ENCODE data around the gene VSTM2A.

VSTM2A gene

GRCh38 chr7:54559401-54559800 lies 17.2 kb downstream of the VSTM2A start:
- H3K9me3 ChIP-seq (ENCODE audit: control insufficient read depth, low read length), result no peaks in the 10 kb centered on the region
- no peak overlapping the region for H4K8ac ChIP-seq (ENCODE audit: low read length)
- no peak overlapping the region for H2BK12ac ChIP-seq (ENCODE audit: low read length in 2 of 2)
- no peak overlapping the region for H3K9ac ChIP-seq (ENCODE audit: low read length)
- H3K27ac ChIP-seq (ENCODE audit: low read length, poor library complexity, severe bottlenecking), result no peak overlapping the region
- H3K36me3 ChIP-seq (ENCODE audit: control insufficient read depth in 1 of 2, insufficient read depth in 2 of 2, low read depth in 1 of 2, low read length in 2 of 2), result no peaks in the 10 kb centered on the region
- H2BK5ac ChIP-seq (ENCODE audit: low read depth, low read length, poor library complexity, severe bottlenecking), result no peak overlapping the region
- no peak overlapping the region for H3K4ac ChIP-seq (ENCODE audit: low read depth in 1 of 2, low read length in 2 of 2)
- no CpG with 5 or more reads among the region's 1 CpG for WGBS
- no peak overlapping the region for H3K14ac ChIP-seq (ENCODE audit: low read length in 2 of 2)
- H2AFZ ChIP-seq (ENCODE audit: low read depth, low read length), result no peak overlapping the region
- H3K18ac ChIP-seq (ENCODE audit: low read depth in 1 of 2, low read length in 2 of 2), result no peak overlapping the region
- no peak overlapping the region for H2BK15ac ChIP-seq (ENCODE audit: low read depth, poor library complexity, severe bottlenecking)
- no peak overlapping the region for H4K91ac ChIP-seq (ENCODE audit: low read length)
- no peak overlapping the region for H3K23ac ChIP-seq (ENCODE audit: low read length in 2 of 2)
- H3K27me3 ChIP-seq (ENCODE audit: control insufficient read depth in 1 of 2, insufficient read depth in 1 of 2, low read length in 2 of 2), result no peaks in the 10 kb centered on the region
- no peak overlapping the region for H3K4me2 ChIP-seq (ENCODE audit: low read length, poor library complexity, severe bottlenecking)
- no peaks in the 10 kb centered on the region for H3K79me1 ChIP-seq (replicated peaks; ENCODE audit: low read length, poor library complexity, severe bottlenecking)
- no peaks in the 10 kb centered on the region for H3K4me1 ChIP-seq (ENCODE audit: control insufficient read depth, insufficient read depth, low read depth, low read length)
- no peak for DNase-seq
- no peak overlapping the region for H3K4me3 ChIP-seq (ENCODE audit: insufficient read depth in 1 of 2, low read depth in 1 of 2, low read length in 2 of 2)
- H2AK5ac ChIP-seq (ENCODE audit: low read length, severe bottlenecking), result no peak overlapping the region
- no peak overlapping the region for H2BK120ac ChIP-seq (ENCODE audit: low read depth, low read length)

DNA sequence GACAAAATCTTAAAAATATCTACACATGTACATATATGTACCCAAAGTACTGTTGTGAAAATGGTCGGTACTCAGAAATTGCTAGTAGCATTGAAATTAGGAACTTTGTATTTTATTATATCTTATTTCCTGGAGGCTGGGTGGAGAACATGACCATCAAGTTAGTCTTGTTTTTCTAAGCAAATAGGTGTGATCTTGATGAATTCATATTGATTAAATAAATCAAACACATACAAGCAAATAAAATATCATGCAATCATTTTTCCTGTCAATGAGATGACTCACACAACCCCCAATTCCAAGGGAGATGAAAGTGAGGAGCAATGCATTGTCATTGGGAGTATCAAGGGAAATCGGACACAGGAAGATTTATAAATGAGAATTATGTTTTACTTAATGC lies 18.0 kb downstream of the VSTM2A start:
- Histone ChIP-seq H3K18ac (ENCODE audit: low read depth in 1 of 2, low read length in 2 of 2) (no peak overlapping the region), H2AFZ (ENCODE audit: low read depth, low read length) (no peak overlapping the region), H4K8ac (ENCODE audit: low read length) (no peak overlapping the region), H2BK120ac (ENCODE audit: low read depth, low read length) (no peak overlapping the region), H3K79me1 (replicated peaks; ENCODE audit: low read length, poor library complexity, severe bottlenecking) (no peaks in the 10 kb centered on the region), H2BK12ac (ENCODE audit: low read length in 2 of 2) (no peak overlapping the region), H4K91ac (ENCODE audit: low read length) (no peak overlapping the region), H3K27ac (ENCODE audit: low read length, poor library complexity, severe bottlenecking) (no peak overlapping the region), H3K4me1 (ENCODE audit: control insufficient read depth, insufficient read depth, low read depth, low read length) (no peaks in the 10 kb centered on the region), H3K4me2 (ENCODE audit: low read length, poor library complexity, severe bottlenecking) (no peak overlapping the region), H3K23ac (ENCODE audit: low read length in 2 of 2) (no peak overlapping the region), H2AK5ac (ENCODE audit: low read length, severe bottlenecking) (no peak overlapping the region), H2BK15ac (ENCODE audit: low read depth, poor library complexity, severe bottlenecking) (no peak overlapping the region), H3K36me3 (ENCODE audit: control insufficient read depth in 1 of 2, insufficient read depth in 2 of 2, low read depth in 1 of 2, low read length in 2 of 2) (no peaks in the 10 kb centered on the region), H2BK5ac (ENCODE audit: low read depth, low read length, poor library complexity, severe bottlenecking) (no peak overlapping the region), H3K4me3 (ENCODE audit: insufficient read depth in 1 of 2, low read depth in 1 of 2, low read length in 2 of 2) (no peak overlapping the region), H3K4ac (ENCODE audit: low read depth in 1 of 2, low read length in 2 of 2) (no peak overlapping the region), H3K9me3 (ENCODE audit: control insufficient read depth, low read length) (no peaks in the 10 kb centered on the region), H3K14ac (ENCODE audit: low read length in 2 of 2) (no peak overlapping the region), H3K27me3 (ENCODE audit: control insufficient read depth in 1 of 2, insufficient read depth in 1 of 2, low read length in 2 of 2) (no peaks in the 10 kb centered on the region), H3K9ac (ENCODE audit: low read length) (no peak overlapping the region)
- no peak for DNase-seq
- WGBS, result no CpG with 5 or more reads among the region's 2 CpGs

DNA sequence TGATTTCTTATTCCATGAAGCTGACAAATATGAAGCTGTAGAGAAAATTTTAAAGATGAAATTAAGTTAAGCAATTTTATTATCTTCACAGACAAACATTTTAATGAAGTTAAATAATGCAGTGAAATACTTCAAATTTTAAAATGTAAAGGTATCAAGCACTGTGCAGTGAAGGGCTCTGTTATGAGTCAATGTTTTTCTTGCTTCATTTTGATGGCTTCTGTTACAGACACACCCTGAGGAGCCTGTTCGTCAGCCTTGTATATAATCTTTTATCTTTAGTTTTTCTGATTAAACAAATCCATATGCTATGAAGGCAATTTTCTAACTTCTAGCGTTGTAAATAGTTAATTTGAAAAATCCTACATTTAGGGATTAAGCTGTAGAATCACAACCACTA lies 18.5 kb downstream of the VSTM2A start:
- no peak overlapping the region for H3K23ac ChIP-seq (ENCODE audit: low read length in 2 of 2)
- no peaks in the 10 kb centered on the region for H3K36me3 ChIP-seq (ENCODE audit: control insufficient read depth in 1 of 2, insufficient read depth in 2 of 2, low read depth in 1 of 2, low read length in 2 of 2)
- H3K18ac ChIP-seq (ENCODE audit: low read depth in 1 of 2, low read length in 2 of 2), result no peak overlapping the region
- H3K4me3 ChIP-seq (ENCODE audit: insufficient read depth in 1 of 2, low read depth in 1 of 2, low read length in 2 of 2), result no peak overlapping the region
- no peak overlapping the region for H3K27ac ChIP-seq (ENCODE audit: low read length, poor library complexity, severe bottlenecking)
- no peak overlapping the region for H2BK12ac ChIP-seq (ENCODE audit: low read length in 2 of 2)
- DNase-seq, result no peak
- H3K4ac ChIP-seq (ENCODE audit: low read depth in 1 of 2, low read length in 2 of 2), result no peak overlapping the region
- H4K8ac ChIP-seq (ENCODE audit: low read length), result no peak overlapping the region
- H3K4me1 ChIP-seq (ENCODE audit: control insufficient read depth, insufficient read depth, low read depth, low read length), result no peaks in the 10 kb centered on the region
- H2AFZ ChIP-seq (ENCODE audit: low read depth, low read length), result no peak overlapping the region
- no peaks in the 10 kb centered on the region for H3K27me3 ChIP-seq (ENCODE audit: control insufficient read depth in 1 of 2, insufficient read depth in 1 of 2, low read length in 2 of 2)
- H3K9ac ChIP-seq (ENCODE audit: low read length), result no peak overlapping the region
- H3K14ac ChIP-seq (ENCODE audit: low read length in 2 of 2), result no peak overlapping the region
- H2BK120ac ChIP-seq (ENCODE audit: low read depth, low read length), result no peak overlapping the region
- H4K91ac ChIP-seq (ENCODE audit: low read length), result no peak overlapping the region
- no peak overlapping the region for H2AK5ac ChIP-seq (ENCODE audit: low read length, severe bottlenecking)
- no peaks in the 10 kb centered on the region for H3K79me1 ChIP-seq (replicated peaks; ENCODE audit: low read length, poor library complexity, severe bottlenecking)
- no peaks in the 10 kb centered on the region for H3K9me3 ChIP-seq (ENCODE audit: control insufficient read depth, low read length)
- WGBS, result no CpG with 5 or more reads among the region's 2 CpGs
- H2BK5ac ChIP-seq (ENCODE audit: low read depth, low read length, poor library complexity, severe bottlenecking), result no peak overlapping the region
- H2BK15ac ChIP-seq (ENCODE audit: low read depth, poor library complexity, severe bottlenecking), result no peak overlapping the region
- H3K4me2 ChIP-seq (ENCODE audit: low read length, poor library complexity, severe bottlenecking), result no peak overlapping the region

DNA sequence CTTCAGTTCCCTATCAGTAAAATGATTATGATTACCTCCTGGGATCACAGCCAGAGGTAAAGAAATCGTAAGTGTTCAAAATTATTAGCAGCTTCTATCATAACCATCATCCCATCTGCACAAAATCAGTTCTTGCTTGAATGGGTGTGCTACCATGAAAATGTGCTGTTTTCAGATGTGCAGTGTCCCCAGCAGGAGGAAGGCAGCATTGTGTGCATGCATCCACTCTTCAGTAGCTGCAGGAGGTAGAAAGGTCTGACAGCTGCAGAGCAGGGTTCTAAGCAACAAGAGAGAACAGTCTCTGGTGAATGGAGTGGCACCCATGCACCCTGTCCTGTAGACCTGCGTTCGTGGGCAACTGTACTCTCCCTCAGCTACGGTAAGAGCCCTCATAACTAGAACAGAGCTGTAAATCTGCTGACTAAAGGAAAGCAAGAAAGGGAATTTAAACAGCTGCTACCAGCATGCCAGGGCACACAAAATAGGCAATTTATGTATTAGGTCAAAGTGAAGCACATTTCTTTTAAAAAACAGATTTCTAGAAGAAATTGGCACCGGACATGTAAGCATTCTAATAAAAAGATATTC lies 21.2 kb downstream of the VSTM2A start:
- no peak for DNase-seq
- no peaks in the 10 kb centered on the region for H3K27me3 ChIP-seq (ENCODE audit: control insufficient read depth in 1 of 2, insufficient read depth in 1 of 2, low read length in 2 of 2)
- no peak overlapping the region for H2AFZ ChIP-seq (ENCODE audit: low read depth, low read length)
- no peak overlapping the region for H2BK12ac ChIP-seq (ENCODE audit: low read length in 2 of 2)
- H4K91ac ChIP-seq (ENCODE audit: low read length), result no peak overlapping the region
- H3K4me2 ChIP-seq (ENCODE audit: low read length, poor library complexity, severe bottlenecking), result no peak overlapping the region
- H2AK5ac ChIP-seq (ENCODE audit: low read length, severe bottlenecking), result no peak overlapping the region
- H4K8ac ChIP-seq (ENCODE audit: low read length), result no peak overlapping the region
- H2BK5ac ChIP-seq (ENCODE audit: low read depth, low read length, poor library complexity, severe bottlenecking), result no peak overlapping the region
- H3K4me1 ChIP-seq (ENCODE audit: control insufficient read depth, insufficient read depth, low read depth, low read length), result no peaks in the 10 kb centered on the region
- no peaks in the 10 kb centered on the region for H3K36me3 ChIP-seq (ENCODE audit: control insufficient read depth in 1 of 2, insufficient read depth in 2 of 2, low read depth in 1 of 2, low read length in 2 of 2)
- no peak overlapping the region for H3K4ac ChIP-seq (ENCODE audit: low read depth in 1 of 2, low read length in 2 of 2)
- no peak overlapping the region for H3K4me3 ChIP-seq (ENCODE audit: insufficient read depth in 1 of 2, low read depth in 1 of 2, low read length in 2 of 2)
- no peaks in the 10 kb centered on the region for H3K9me3 ChIP-seq (ENCODE audit: control insufficient read depth, low read length)
- H3K14ac ChIP-seq (ENCODE audit: low read length in 2 of 2), result no peak overlapping the region
- H2BK120ac ChIP-seq (ENCODE audit: low read depth, low read length), result no peak overlapping the region
- WGBS, result 75% methylated on average over 4 of the region's 5 CpGs
- no peak overlapping the region for H3K23ac ChIP-seq (ENCODE audit: low read length in 2 of 2)
- H3K27ac ChIP-seq (ENCODE audit: low read length, poor library complexity, severe bottlenecking), result no peak overlapping the region
- no peak overlapping the region for H2BK15ac ChIP-seq (ENCODE audit: low read depth, poor library complexity, severe bottlenecking)
- H3K9ac ChIP-seq (ENCODE audit: low read length), result no peak overlapping the region
- no peaks in the 10 kb centered on the region for H3K79me1 ChIP-seq (replicated peaks; ENCODE audit: low read length, poor library complexity, severe bottlenecking)
- no peak overlapping the region for H3K18ac ChIP-seq (ENCODE audit: low read depth in 1 of 2, low read length in 2 of 2)

Data from mesenchymal stem cell (in vitro differentiated cells and primary cell).